ENCODE data around the gene EPS8L2.

GRCh38 chr11:704781-705645 lies 1.0 kb upstream of the EPS8L2 start:
- TF ChIP-seq, protein P1, sequence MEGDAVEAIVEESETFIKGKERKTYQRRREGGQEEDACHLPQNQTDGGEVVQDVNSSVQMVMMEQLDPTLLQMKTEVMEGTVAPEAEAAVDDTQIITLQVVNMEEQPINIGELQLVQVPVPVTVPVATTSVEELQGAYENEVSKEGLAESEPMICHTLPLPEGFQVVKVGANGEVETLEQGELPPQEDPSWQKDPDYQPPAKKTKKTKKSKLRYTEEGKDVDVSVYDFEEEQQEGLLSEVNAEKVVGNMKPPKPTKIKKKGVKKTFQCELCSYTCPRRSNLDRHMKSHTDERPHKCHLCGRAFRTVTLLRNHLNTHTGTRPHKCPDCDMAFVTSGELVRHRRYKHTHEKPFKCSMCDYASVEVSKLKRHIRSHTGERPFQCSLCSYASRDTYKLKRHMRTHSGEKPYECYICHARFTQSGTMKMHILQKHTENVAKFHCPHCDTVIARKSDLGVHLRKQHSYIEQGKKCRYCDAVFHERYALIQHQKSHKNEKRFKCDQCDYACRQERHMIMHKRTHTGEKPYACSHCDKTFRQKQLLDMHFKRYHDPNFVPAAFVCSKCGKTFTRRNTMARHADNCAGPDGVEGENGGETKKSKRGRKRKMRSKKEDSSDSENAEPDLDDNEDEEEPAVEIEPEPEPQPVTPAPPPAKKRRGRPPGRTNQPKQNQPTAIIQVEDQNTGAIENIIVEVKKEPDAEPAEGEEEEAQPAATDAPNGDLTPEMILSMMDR (IDR thresholded peaks at IDR 0.05), result no peak
- TF ChIP-seq POLR2AphosphoS5 (IDR thresholded peaks at IDR 0.05) (no peak), EP300 (IDR thresholded peaks at IDR 0.05) (no peak)
